Uterus (tissue), 2 donors: ENCODE data around the gene CLASP2.

Experiments
- POLR2A ChIP-seq, 2 donors: fragments of 450-650 bp; IDR thresholded peaks; one replicate each; pipeline ENCODE4 v1.6.1; 2016; ENCODE audit warnings: antibody characterized with exemption in 2 of 2, mild to moderate bottlenecking in 1 of 2, moderate library complexity in 1 of 2
- TF ChIP-seq, protein P1 (sequence below), 4 experiments: fragments of 200-600 bp in 2 of 4; fragments of 450-650 bp in 2 of 4; sonication (generic) in 2 of 4; IDR thresholded peaks; one replicate each; pipeline ENCODE4 v1.5.1; 2016 to 2019; ENCODE audit warnings: antibody characterized with exemption in 4 of 4, mild to moderate bottlenecking in 2 of 4, moderate library complexity in 1 of 4

DNA sequence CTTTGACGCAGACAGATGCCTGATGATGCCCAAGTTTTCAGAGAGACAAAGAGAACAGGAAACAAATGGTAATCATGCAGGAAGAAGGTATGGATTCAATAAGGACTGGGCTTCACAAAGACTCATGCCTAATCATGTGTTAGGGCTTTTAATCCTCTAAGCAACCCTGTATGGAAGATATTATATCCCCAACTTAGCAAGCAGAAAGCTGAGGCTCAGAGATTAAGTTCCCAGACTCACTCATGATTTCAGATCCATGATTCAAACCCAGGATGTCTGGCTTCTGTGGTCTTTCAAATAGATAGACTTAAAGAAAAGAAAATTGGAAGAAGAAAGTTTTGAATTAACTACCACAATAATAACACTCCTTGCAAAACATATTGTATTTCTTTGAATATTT, 4.1 kb upstream of the CLASP2 start:
- TF ChIP-seq, protein P1, sequence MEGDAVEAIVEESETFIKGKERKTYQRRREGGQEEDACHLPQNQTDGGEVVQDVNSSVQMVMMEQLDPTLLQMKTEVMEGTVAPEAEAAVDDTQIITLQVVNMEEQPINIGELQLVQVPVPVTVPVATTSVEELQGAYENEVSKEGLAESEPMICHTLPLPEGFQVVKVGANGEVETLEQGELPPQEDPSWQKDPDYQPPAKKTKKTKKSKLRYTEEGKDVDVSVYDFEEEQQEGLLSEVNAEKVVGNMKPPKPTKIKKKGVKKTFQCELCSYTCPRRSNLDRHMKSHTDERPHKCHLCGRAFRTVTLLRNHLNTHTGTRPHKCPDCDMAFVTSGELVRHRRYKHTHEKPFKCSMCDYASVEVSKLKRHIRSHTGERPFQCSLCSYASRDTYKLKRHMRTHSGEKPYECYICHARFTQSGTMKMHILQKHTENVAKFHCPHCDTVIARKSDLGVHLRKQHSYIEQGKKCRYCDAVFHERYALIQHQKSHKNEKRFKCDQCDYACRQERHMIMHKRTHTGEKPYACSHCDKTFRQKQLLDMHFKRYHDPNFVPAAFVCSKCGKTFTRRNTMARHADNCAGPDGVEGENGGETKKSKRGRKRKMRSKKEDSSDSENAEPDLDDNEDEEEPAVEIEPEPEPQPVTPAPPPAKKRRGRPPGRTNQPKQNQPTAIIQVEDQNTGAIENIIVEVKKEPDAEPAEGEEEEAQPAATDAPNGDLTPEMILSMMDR (IDR thresholded peaks at IDR 0.05): no peak
- TF ChIP-seq POLR2A (IDR thresholded peaks at IDR 0.05): no peak
